ENCODE measurements around the gene KDM2B.

- TF ChIP-seq POLR2A (IDR thresholded peaks at IDR 0.05; ENCODE audit: extremely low read depth, insufficient read length) (no peak), CTCF (IDR thresholded peaks at IDR 0.05; ENCODE audit: low read depth, low read length) (no peak), MYC (IDR thresholded peaks at IDR 0.05; ENCODE audit: low read depth, low read length) (no peak)
Measured at GRCh38 chr12:121613462-121613861, 32.6 kb upstream of the KDM2B start.

Measured in NB4 (cell line).